GM18505 (cell line): ENCODE results near the gene RAVER1.
A peak's percentile ranks its signal among the peaks of the same experiment; 100 is the strongest.

Experiments
- ATAC-seq: cut with Tn5 transposase; IDR thresholded peaks from one replicate; pipeline ENCODE4 v1.9.1; 2021; ENCODE audit not compliant: unreplicated experiment
- POLR2A ChIP-seq: IDR thresholded peaks from 4 replicates; pipeline ENCODE4 v1.6.1; 2011; ENCODE audit warnings: borderline replicate concordance; ENCODE audit not compliant: insufficient read depth, insufficient read length; ENCODE audit errors: extremely low read depth

The RAVER1 gene

DNA sequence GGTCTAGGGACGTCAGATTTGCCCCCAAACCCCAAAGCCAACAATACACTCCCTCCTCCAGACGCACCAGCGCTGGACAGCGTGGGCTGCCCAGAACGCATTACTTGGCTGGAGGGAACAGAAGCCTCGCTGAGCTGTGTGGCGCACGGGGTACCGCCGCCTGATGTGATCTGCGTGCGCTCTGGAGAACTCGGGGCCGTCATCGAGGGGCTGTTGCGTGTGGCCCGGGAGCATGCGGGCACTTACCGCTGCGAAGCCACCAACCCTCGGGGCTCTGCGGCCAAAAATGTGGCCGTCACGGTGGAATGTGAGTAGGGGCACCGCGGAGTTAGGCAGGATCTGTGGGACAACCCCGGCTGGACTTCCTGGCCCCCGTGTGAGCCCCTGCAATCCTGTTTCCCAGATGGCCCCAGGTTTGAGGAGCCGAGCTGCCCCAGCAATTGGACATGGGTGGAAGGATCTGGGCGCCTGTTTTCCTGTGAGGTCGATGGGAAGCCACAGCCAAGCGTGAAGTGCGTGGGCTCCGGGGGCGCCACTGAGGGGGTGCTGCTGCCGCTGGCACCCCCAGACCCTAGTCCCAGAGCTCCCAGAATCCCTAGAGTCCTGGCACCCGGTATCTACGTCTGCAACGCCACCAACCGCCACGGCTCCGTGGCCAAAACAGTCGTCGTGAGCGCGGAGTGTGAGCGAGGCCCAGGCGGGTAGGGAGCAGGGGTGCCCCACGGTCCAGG lies 39.5 kb downstream of the RAVER1 start:
- TF ChIP-seq POLR2A: no peak
- ATAC-seq: no peak

DNA sequence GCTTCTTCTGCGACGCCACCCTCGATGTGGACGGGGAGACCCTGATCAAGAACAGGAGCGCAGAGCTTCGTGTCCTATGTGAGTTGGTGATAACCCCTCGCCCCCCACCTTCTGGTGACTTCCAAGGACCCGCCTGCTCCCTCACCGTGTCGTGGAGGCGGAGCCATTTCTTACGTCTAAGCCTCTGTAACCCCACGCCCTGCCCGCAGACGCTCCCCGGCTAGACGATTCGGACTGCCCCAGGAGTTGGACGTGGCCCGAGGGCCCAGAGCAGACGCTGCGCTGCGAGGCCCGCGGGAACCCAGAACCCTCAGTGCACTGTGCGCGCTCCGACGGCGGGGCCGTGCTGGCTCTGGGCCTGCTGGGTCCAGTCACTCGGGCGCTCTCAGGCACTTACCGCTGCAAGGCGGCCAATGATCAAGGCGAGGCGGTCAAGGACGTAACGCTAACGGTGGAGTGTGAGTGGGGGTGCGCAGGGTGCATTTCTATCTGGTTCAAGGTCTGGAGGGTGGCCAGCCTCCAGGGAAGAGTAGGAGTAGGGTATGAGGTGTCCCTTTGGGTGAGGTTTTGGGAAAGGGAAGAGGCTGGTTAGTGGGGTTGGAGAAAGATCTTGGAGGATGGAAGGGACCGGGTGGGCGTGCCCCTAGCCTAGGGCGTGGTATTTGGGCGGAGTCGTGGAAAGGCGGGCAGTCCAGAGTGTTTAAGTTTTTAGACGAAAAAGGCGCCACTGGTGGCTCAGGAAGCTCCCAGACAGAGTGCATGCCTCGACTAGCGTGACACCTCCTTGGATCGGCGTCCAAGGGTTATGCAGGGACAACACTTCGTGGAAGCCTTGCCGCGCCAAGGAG lies 40.3 kb downstream of the RAVER1 start:
- no peak for TF ChIP-seq POLR2A
- ATAC-seq: no peak

DNA sequence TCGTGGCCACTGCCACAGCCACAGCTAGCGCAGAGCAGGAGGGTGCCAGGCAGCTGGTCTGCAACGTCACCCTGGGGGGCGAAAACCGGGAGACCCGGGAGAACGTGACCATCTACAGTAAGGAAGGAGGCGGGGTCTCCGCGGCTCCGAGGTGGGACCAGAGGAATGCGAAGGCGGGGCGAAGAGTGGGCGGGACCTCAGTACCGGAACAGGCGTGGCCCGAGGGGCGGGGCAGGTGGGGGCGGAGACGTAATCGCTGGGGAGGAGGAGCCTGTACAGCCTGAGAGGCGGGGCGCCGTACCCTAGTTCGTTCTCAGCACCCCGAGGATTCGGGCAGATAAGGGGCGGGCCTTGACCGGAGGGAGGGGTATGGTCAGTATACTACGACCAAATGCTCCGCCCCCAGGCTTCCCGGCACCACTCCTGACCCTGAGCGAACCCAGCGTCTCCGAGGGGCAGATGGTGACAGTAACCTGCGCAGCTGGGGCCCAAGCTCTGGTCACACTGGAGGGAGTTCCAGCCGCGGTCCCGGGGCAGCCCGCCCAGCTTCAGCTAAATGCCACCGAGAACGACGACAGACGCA lies 41.0 kb downstream of the RAVER1 start:
- peak; percentile 39 for ATAC-seq
- no peak for TF ChIP-seq POLR2A

DNA sequence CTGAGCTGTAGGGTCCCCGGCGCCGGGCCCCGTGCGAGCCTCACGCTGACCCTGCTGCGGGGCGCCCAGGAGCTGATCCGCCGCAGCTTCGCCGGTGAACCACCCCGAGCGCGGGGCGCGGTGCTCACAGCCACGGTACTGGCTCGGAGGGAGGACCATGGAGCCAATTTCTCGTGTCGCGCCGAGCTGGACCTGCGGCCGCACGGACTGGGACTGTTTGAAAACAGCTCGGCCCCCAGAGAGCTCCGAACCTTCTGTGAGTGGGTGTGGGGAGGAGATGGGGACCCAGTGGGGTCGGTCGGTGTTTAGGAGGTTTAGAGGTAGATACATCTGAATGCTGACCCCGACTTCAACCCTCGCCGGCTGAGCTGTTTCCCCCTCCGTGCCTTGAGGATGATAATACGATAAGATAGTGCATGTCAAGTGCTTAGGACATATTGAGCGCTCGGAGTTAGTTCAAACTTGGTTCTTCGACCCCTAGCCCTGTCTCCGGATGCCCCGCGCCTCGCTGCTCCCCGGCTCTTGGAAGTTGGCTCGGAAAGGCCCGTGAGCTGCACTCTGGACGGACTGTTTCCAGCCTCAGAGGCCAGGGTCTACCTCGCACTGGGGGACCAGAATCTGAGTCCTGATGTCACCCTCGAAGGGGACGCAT lies 41.6 kb downstream of the RAVER1 start:
- no peak for ATAC-seq

DNA sequence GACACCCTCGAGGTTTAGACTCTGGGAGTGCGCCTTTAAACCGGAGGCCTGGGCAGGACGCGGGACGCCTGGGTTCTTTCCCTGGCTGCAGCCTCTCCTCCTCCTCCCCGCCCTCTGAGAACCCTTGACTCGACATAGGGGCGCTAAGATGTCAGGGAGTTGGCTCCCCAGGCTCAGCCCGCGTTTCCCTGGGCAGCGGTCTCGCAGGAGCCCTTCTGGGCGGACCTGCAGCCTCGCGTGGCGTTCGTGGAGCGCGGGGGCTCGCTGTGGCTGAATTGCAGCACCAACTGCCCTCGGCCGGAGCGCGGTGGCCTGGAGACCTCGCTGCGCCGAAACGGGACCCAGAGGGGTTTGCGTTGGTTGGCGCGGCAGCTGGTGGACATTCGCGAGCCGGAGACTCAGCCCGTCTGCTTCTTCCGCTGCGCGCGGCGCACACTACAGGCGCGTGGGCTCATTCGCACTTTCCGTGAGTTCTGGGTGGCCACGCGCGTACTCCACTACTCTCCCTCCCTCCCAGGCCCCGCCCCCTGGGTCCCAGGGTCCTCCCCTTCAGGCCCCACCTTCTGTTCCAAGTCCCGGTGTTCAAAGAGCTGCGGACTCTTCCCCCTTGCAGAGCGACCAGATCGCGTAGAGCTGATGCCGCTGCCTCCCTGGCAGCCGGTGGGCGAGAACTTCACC lies 42.3 kb downstream of the RAVER1 start:
- no peak for TF ChIP-seq POLR2A
- no peak for ATAC-seq

More for the DNA sequence above, 41.6 kb downstream of the RAVER1 start:
- TF ChIP-seq POLR2A: no peak

DNA sequence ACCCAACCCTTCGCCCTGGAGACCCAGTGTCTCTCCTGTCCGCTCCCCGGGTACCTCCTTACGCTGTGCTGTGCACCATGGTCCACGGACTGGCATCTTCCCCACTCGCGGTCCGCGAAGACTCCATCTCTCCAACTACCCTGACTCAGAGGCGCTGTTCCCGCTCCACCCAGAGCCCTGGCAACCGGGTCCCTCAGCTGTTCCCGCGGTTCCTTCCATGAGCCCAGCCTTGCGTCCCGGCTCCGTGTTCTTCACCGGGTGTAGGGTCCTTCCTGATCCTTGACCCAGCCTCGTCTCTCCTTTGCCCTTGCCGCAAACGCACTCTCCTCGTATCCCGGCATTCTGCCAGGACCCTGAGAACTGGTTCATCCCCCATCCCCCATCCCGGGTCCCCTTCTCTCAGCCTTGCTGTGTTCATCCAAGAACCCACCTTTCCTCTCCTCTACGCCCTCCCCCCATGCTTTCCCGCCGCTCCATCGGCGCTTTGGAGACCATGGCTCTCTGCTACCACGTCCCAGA lies 42.9 kb downstream of the RAVER1 start:
- no peak for TF ChIP-seq POLR2A

DNA sequence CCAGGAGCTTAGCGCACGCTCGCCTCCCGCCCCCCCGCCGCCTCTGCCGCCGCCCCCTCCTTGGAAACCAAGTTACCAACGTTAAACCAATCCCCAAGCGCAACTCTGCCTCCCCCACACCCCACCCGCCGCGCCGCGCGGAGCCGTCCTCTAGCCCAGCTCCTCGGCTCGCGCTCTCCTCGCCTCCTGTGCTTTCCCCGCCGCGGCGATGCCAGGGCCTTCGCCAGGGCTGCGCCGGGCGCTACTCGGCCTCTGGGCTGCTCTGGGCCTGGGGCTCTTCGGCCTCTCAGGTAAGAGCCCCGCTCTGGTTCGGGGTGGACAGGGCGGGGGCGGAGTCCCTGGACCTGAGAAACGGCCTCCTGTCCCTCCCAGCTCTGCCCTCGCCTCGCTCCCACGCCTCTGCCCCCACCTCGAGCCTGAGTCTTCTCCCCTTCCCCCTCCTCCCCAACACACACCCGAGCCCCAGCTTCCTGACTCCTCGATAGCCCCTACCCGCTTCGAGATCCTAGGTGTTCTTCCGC lies 43.4 kb downstream of the RAVER1 start, which contains the start of gene ICAM5:
TSS of gene ICAM5 (plus strand) at position 117 of the 521 bp plus-strand sequence. CDS start at position 209, 92 bp downstream.
- no peak for ATAC-seq
- TF ChIP-seq POLR2A: no peak

More for the DNA sequence above, 42.9 kb downstream of the RAVER1 start:
- ATAC-seq: no peak

DNA sequence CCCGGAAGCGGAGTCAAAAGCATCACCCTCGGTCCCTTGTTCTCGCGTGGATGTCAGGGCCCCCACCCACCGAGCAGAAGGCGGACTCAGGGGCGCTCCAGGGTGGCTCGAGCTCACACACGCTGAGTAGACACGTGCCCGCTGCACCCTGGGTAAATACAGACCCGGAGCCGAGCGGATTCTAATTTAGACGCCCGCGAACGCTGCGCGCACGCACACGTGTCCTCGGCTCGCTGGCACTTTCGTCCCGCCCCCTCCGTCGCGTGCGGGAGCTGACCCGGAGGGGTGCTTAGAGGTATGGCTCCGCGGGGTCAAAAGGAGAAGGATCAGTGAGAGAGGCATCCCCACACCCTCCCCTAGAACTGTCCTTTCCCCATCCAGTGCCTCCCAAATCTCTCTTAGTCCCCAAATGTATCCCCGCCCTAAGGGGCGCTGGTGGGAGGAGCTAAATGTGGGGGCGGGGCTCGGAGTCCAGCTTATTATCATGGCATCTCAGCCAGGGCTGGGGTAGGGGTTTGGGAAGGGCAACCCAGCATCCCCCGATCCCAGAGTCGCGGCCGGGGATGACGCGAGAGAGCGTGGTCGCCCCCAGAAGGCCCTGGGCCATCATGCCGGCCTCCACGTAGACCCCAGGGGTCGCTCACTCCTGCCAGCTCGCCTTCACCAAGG lies 44.0 kb downstream of the RAVER1 start:
- TF ChIP-seq POLR2A: no peak

DNA sequence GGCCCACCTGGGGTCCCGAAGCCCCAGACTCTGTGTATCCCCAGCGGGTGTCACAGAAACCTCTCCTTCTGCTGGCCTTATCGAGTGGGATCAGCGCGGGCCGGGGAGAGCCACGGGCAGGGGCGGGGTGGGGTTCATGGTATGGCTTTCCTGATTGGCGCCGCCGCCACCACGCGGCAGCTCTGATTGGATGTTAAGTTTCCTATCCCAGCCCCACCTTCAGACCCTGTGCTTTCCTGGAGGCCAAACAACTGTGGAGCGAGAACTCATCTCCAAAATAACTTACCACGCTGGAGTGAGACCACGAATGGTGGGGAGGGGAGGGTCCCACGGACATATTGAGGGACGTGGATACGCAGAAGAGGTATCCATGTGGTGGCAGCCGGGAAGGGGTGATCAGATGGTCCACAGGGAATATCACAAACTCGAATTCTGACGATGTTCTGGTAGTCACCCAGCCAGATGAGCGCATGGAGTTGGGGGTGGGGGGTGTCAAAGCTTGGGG lies 44.6 kb downstream of the RAVER1 start:
- no peak for TF ChIP-seq POLR2A
- no peak for ATAC-seq

More for the DNA sequence above, 44.0 kb downstream of the RAVER1 start:
- no peak for ATAC-seq

DNA sequence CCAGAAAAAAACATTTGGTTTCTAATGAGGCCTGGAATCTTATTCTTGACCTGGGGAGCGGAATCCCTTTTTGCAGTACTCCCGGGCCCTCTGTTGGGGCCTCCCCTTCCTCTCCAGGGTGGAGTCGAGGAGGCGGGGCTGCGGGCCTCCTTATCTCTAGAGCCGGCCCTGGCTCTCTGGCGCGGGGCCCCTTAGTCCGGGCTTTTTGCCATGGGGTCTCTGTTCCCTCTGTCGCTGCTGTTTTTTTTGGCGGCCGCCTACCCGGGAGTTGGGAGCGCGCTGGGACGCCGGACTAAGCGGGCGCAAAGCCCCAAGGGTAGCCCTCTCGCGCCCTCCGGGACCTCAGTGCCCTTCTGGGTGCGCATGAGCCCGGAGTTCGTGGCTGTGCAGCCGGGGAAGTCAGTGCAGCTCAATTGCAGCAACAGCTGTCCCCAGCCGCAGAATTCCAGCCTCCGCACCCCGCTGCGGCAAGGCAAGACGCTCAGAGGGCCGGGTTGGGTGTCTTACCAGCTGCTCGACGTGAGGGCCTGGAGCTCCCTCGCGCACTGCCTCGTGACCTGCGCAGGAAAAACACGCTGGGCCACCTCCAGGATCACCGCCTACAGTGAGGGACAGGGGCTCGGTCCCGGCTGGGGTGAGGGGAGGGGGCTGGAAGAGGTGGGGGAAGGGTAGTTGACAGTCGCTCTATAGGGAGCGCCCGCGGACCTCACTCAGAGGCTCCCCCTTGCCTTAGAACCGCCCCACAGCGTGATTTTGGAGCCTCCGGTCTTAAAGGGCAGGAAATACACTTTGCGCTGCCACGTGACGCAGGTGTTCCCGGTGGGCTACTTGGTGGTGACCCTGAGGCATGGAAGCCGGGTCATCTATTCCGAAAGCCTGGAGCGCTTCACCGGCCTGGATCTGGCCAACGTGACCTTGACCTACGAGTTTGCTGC lies 46.3 kb downstream of the RAVER1 start, which contains the start of gene ICAM4:
TSS of gene ICAM4 (plus strand) at position 153 of the 935 bp plus-strand sequence. CDS start at position 211, 58 bp downstream.
- no peak for ATAC-seq
- TF ChIP-seq POLR2A: no peak
